Esophagus (tissue), 2 donors: ENCODE results near the gene SDCCAG8. TPM values are rescaled to one million over a fixed set of nuclear protein-coding genes. Genes with fewer than 3 reads are reported as not detected.

Experiments
- H3K27ac ChIP-seq, 2 donors: one replicate each; pipeline ENCODE4 v1.5.1; 2013; ENCODE audit warnings: low read depth in 2 of 2, mild to moderate bottlenecking in 2 of 2, inconsistent platforms in 1 of 2, low read length in 1 of 2, moderate library complexity in 1 of 2
- H3K27me3 ChIP-seq, 2 donors: one replicate each; pipeline ENCODE4 v1.6.1; 2013; ENCODE audit warnings: low read length in 2 of 2, control low read depth in 1 of 2, mild to moderate bottlenecking in 1 of 2; ENCODE audit not compliant: insufficient read depth in 2 of 2, control insufficient read depth in 1 of 2
- H3K36me3 ChIP-seq, 2 donors: one replicate each; pipeline ENCODE4 v1.6.1; 2013; ENCODE audit warnings: low read length in 1 of 2; ENCODE audit not compliant: control insufficient read depth in 2 of 2, insufficient read depth in 2 of 2
- H3K4me1 ChIP-seq, 2 donors: one replicate each; pipeline ENCODE4 v1.6.1; 2013; ENCODE audit warnings: low read length in 1 of 2; ENCODE audit not compliant: control insufficient read depth in 2 of 2, insufficient read depth in 2 of 2
- H3K4me3 ChIP-seq, 2 donors: one replicate each; pipeline ENCODE4 v1.5.1; 2013; ENCODE audit warnings: low read length in 2 of 2, mild to moderate bottlenecking in 2 of 2, low read depth in 1 of 2, moderate library complexity in 1 of 2
- H3K9me3 ChIP-seq, 2 donors: one replicate each; pipeline ENCODE4 v1.6.1; 2013; ENCODE audit warnings: mild to moderate bottlenecking in 2 of 2, low read depth in 1 of 2, low read length in 1 of 2, moderate library complexity in 1 of 2; ENCODE audit not compliant: control insufficient read depth in 2 of 2, insufficient read depth in 1 of 2
- WGBS, 2 donors: extraction: QIAGEN DNeasy Blood & Tissue Kit; methylation state at CpG; one replicate each; pipeline ENCODE4 v1.1.7; 2013; 5-methylcytosine and 5-hydroxymethylcytosine counted together
- polyA plus RNA-seq, 2 donors: library from polyadenylated mRNA; stranded (reverse); fragments of 200-250 nt; gene quantifications; one replicate each; pipeline ENCODE4 v1.2.3, GENCODE V29; 2013
- donor health status: healthy with polysubstance abuse.
- donor health status: Bipolar disorder and iron deficiency.

SDCCAG8 gene
- polyA plus RNA-seq, 2 donors, result 11.2 to 12.2 TPM

GRCh38 chr1:243341074-243341473 lies 85.2 kb downstream of the SDCCAG8 start:
- 69 to 70% methylated on average over 2 of the region's 2 CpGs for WGBS, 2 donors
- no peaks in the 10 kb centered on the region for H3K9me3 ChIP-seq
- H3K27ac ChIP-seq, result no peak overlapping the region
- H3K36me3 ChIP-seq, result no peaks in the 10 kb centered on the region
- H3K4me1 ChIP-seq, result no peaks in the 10 kb centered on the region
- H3K27me3 ChIP-seq, result no peaks in the 10 kb centered on the region
- H3K4me3 ChIP-seq, result no peak overlapping the region

- Histone ChIP-seq H3K9me3 (no peaks in the 10 kb centered on the region), H3K27me3 (no peaks in the 10 kb centered on the region), H3K4me3 (no peak overlapping the region), H3K36me3 (no peaks in the 10 kb centered on the region), H3K27ac (no peak overlapping the region), H3K4me1 (no peaks in the 10 kb centered on the region)
- WGBS, 2 donors, result 56 to 58% methylated on average over 5 of the region's 5 CpGs
Observed at GRCh38 chr1:243343970-243344937, 88.4 kb downstream of the SDCCAG8 start.

DNA sequence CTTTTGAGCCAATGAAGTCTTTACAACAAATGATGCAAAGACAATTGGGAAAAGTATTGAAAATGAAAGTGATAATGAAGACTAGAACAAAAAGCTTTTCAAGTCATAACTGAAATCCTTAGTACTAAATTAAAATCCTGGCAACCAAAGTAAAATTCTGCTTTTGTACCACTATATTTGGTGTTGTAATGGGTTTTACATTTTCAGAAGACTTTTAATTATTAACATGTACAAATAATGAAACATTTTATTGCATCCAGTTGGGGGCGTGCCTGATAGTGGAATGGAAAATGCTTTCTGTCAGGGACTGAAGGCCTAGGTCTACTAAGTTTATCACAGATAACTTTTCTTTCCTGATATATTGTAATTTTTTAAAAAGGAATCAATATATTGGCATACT lies 89.4 kb downstream of the SDCCAG8 start:
- no peak overlapping the region for H3K27ac ChIP-seq

GRCh38 chr1:243346016-243346415 lies 90.2 kb downstream of the SDCCAG8 start:
- no peak overlapping the region for H3K27ac ChIP-seq
- H3K4me1 ChIP-seq, result no peaks in the 10 kb centered on the region
- WGBS, 2 donors, result 73 to 79% methylated on average over 3 of the region's 3 CpGs
- H3K27me3 ChIP-seq, result no peaks in the 10 kb centered on the region
- no peak overlapping the region for H3K4me3 ChIP-seq
- H3K36me3 ChIP-seq, result peaks cover 0 to 2% of the 10 kb centered on the region in 2 donors
- no peaks in the 10 kb centered on the region for H3K9me3 ChIP-seq

More for the DNA sequence above, 89.4 kb downstream of the SDCCAG8 start:
- H3K4me3 ChIP-seq, result no peak overlapping the region
- H3K4me1 ChIP-seq, result no peaks in the 10 kb centered on the region
- H3K27me3 ChIP-seq, result no peaks in the 10 kb centered on the region
- no peaks in the 10 kb centered on the region for H3K9me3 ChIP-seq
- WGBS, 2 donors, result 53 to 79% methylated on average over 1 of the region's 1 CpG
- H3K36me3 ChIP-seq, result no peaks in the 10 kb centered on the region

GRCh38 chr1:243346468-243346867 lies 90.6 kb downstream of the SDCCAG8 start:
- Histone ChIP-seq H3K27ac (no peak overlapping the region), H3K27me3 (no peaks in the 10 kb centered on the region), H3K4me3 (no peak overlapping the region), H3K4me1 (no peaks in the 10 kb centered on the region), H3K36me3 (peaks cover 0 to 4% of the 10 kb centered on the region in 2 donors), H3K9me3 (no peaks in the 10 kb centered on the region)
- 95% methylated on average over 3 of the region's 3 CpGs for WGBS, 2 donors

GRCh38 chr1:243348331-243348730 lies 92.5 kb downstream of the SDCCAG8 start:
- H3K27ac ChIP-seq, result no peak overlapping the region
- no peaks in the 10 kb centered on the region for H3K4me1 ChIP-seq
- H3K4me3 ChIP-seq, result no peak overlapping the region
- H3K27me3 ChIP-seq, result no peaks in the 10 kb centered on the region
- peaks cover 0 to 4% of the 10 kb centered on the region in 2 donors for H3K36me3 ChIP-seq
- WGBS, 2 donors, result 96 to 100% methylated on average over 11 of the region's 11 CpGs
- H3K9me3 ChIP-seq, result no peaks in the 10 kb centered on the region

DNA sequence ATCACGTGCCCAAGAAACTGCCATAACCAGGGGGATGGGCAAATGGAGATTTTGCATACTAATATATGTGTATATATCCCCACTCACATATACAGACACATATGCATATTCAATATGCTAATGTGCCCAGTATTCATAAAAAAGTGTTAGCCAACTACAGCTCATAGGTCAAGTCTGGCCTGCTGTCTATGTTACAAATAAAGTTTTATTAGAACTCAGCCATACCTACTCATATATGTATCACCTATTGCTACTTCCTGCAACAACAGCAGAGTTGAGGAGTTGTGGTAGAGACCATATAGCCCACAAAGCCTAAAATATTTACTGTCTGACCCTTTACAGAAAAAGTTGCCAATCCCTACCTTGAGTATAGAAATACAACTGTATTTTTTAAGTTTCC lies 93.3 kb downstream of the SDCCAG8 start:
- Histone ChIP-seq H3K27me3 (no peaks in the 10 kb centered on the region), H3K4me3 (no peak overlapping the region), H3K9me3 (no peaks in the 10 kb centered on the region), H3K36me3 (peaks cover 0 to 4% of the 10 kb centered on the region in 2 donors), H3K4me1 (no peaks in the 10 kb centered on the region), H3K27ac (no peak overlapping the region)
- WGBS, 2 donors, result 96 to 100% methylated on average over 1 of the region's 1 CpG

DNA sequence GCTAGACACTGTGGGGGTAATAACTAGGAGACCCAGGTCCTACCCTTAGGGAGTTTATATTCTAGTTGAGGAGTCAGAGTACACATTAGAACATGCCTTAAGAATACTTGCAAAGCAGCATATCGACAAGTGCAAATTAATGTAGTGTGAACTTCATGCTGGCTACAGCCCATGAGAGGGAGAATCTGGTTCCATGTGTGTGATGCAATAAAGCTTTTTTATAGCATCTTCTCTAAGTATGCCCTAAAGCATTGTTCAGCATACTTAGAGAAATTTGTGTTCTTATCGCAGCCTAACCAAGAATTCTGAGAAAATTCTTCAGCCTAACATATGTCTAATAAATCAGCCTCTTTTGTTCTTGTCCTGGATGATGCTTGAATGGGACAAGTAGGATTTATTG lies 95.5 kb downstream of the SDCCAG8 start:
- Histone ChIP-seq H3K4me1 (no peaks in the 10 kb centered on the region), H3K4me3 (no peak overlapping the region), H3K36me3 (peaks cover 0 to 4% of the 10 kb centered on the region in 2 donors), H3K9me3 (no peaks in the 10 kb centered on the region), H3K27ac (no peak overlapping the region), H3K27me3 (no peaks in the 10 kb centered on the region)
- 90 to 93% methylated on average over 2 of the region's 2 CpGs for WGBS, 2 donors

DNA sequence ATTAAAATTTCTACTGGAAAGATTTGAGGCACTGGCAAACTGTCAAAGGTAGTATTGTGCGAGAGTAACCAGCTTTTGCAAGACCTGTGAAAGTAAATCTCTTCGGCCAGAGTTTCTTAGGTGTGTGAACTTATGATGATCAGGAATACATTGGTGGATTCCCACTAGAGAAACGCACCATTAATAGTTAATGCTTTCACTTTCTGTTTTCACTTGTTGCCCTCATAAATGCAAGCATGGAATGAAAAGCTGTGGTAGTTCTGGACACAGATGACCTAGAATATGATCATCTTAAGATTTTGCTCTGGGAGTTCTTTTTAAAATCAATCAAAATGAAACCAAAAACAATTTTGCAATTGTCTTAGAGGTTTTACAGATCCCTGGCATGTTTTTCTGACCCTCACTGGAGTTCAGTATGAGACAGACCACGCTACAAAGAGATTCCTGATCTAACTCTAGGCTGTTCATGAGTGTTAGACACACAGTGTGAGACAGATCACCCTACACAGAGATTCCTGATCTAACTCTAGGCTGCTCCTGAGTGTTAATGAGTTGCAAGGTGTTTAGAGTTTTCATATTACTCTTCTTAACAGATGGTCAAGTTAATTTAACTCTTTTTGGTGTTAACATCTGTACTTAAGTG lies 98.8 kb downstream of the SDCCAG8 start:
- 30 to 31% methylated on average over 4 of the region's 4 CpGs for WGBS, 2 donors

More for the DNA sequence above, 98.8 kb downstream of the SDCCAG8 start:
- Histone ChIP-seq H3K27me3 (no peaks in the 10 kb centered on the region), H3K36me3 (peaks cover 2 to 4% of the 10 kb centered on the region in 2 donors), H3K4me3 (no peak overlapping the region), H3K27ac (no peak overlapping the region), H3K9me3 (no peaks in the 10 kb centered on the region), H3K4me1 (no peaks in the 10 kb centered on the region)
